HG03066 (cell line): ENCODE measurements around the gene CELF5.
"Not testable (repeated sequence)": the region's sequence is repeated elsewhere in the genome, so short reads cannot be mapped to it uniquely, and the experiment has no call there.

Source experiments
- ATAC-seq: cut with Tn5 transposase; IDR thresholded peaks from one replicate; pipeline ENCODE4 v1.9.1; 2021; ENCODE audit warnings: low read depth; ENCODE audit not compliant: unreplicated experiment

Gene CELF5

DNA sequence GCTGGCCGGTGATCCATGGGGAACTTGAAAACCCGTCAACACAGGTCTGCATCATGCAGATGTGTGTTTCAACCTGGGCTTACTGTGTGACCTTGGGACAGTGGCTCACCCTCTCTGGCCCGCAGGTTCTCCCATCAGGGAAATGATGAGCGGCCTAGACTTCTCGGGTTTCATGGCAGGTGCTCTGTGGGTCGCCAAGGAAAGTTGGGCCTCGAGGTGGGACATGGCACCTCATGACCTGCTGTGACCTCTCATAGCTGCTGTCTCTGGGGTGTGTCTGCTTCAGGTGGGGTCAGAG, 91.2 kb downstream of the CELF5 start:
- ATAC-seq: no peak

DNA sequence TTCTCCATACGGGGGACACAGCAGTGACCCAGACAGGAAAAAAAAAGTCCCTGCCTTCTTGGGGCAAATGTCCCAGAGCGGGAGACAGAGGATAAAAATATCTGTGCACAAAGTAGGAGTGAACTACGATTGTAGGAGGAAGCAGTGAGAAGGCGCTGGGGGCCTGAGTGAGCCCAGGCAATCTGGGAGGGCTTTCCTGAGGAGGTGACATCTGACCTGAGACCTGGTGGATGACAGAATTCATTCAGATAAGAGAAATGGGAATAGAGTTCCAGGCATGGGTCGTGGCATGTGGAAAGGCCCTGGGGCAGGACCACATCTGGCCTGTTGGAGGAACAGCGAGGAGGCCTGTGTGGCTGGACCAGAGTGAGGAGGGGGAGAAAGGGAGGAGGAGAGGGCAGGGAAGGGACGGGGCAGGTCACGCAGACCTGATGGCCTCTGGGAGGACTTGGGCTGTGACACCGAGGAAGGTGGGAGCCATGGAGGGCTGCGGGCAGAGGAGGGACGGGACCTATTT, 91.7 kb downstream of the CELF5 start:
- no peak for ATAC-seq

DNA sequence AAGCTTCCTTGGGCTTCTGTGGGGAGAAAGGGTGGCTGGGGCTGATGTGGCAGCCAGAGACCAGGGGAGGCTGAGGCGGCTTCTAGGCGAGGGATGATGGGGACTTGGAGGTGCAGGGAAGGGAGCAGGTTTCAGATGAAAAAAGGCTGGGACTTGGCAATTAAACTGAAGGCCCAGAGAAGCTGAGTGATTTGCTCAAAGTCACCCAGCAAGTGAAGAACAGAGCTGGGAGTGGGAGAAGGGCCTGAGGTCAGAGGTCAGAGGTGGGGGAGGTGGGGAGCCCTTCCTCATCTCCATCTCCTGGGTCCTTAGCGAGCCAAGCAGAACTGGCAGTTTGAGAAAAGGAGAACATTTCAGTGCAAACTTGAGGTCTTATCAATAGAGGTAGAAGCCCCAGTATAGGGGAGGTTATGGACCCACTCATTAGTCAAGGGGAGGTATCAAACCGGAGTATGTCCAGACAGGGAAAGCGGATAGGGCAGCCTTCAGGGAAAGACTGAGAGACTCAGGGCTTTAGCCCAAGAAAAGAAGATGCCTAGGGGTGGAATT, 92.3 kb downstream of the CELF5 start:
- no peak for ATAC-seq

DNA sequence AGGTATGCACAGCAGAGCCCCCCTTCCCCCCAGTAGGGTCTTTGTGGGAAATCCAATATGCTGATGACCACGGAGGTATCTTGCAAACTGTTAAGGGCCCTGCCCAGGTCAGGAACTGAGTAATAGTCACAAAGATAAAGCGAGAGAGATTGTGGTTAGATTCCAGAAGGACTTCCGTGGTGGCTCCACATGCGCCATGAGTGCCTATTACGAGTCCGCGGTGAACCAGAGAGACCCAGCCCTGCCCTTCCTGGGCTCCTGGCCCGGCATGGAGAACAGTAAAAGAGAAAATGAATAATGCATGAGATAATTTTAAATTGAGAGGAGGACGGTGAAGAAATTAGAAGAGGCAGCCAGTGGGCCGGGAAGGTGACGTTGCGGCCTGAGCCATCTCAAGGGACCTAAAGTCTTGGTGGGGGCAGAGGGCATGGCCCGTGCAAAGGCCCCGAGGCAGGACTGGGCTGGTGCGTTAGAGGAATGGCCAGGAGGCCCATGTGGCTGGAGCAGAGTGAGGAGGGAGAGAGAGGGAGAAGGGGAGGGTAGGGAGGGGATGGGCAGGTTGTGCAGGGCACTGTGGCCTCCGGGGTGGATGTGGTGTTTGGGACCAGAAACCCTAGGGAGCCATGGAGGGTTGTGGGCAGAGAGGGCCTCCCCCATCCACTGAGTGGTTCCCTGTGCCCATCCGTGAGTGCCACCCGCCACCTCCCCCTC, 95.3 kb downstream of the CELF5 start:
- no peak for ATAC-seq

- ATAC-seq: no peak
Observed at GRCh38 chr19:3320354-3320670, 95.9 kb downstream of the CELF5 start.

DNA sequence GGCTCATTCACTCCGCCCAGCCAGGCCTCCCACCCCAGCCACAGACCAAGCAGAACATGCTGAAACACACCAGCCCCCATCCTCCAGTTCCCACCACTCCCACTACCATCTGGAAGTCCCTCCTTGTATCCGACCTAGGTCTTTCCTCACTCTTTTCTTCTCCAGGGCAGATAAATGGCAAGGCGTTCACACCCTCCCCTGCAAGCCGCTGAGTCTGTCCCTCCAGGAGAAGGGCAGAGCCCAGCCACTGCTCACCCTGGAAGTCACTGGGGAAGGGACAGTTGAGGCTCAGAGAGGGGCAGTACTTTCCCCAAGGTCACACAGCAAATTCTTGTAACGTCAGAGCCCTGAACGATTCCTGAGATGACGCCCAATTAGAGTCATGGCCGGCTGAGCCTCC, 96.4 kb downstream of the CELF5 start:
- no peak for ATAC-seq

DNA sequence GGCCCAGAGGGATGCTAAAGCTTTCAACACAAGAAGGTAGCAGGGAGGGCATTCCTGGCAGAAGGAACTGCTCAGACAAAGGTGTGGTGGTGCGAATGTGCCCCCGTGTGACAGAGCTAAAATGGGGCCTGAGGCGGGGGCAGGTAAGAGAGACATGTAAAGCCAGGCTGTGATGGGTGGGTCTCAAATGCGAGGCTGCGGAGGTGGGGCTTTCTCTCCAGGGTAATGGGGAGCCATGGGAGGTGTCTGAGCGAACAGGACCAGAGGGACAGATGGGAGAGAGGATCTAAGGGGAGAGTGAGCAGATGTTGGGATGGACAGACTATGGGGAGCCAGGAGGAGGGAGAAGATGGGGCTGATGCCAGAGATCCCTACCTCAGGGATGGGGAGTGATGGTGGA, 97.2 kb downstream of the CELF5 start:
- no peak for ATAC-seq

DNA sequence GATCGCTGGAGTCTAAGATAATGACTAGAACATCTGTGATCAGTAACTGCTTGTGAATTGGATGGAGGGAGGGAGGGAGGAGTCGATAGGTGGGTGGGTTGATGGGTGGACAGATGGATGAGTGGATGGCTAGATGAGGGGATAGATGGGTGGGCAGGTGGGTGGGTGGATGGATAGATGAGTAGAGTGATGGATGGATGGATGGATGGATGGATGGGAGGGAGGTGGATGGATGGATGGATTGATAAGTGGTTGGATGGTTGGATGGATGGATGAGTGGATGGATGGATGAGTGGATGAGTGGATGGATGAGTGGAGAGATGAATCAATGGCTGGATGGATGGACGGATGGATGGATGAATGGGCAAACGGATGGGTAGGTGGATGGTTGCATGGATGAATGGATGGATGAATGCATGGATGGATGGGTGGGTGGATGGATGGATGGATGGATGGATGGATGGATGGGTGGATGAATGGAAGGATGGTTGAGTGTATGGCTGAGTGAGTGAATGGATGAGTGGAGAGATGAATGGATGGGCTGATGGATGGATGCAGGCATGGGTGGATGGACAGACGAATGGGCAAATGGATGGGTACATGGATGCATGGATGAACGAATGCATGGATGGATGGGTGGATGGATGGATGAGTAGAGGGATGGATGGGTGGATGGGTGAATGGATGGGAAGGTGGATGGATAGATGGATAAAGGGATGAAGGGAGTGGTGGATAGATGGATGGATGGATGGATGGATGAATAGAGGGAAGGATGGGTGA, 97.9 kb downstream of the CELF5 start:
- ATAC-seq: no peak

DNA sequence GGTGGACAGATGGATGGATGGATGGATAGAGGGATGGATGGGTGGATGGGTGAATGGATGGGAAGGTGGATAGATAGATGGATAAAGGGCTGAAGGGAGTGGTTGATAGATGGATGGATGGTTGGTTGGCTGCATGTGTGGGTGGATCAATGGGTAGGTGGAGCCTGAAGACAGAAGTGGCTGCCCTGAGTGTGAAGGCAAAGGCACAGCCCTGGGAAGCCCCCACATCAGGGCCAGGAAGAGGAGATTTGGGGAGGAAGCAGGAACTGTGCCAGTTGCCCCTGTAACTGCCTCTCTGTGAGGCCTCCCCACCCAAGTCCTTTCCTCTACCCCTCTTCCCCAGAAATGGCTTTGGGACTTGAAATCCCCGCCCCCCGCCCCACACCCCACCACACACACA, 98.6 kb downstream of the CELF5 start:
- ATAC-seq: no peak

DNA sequence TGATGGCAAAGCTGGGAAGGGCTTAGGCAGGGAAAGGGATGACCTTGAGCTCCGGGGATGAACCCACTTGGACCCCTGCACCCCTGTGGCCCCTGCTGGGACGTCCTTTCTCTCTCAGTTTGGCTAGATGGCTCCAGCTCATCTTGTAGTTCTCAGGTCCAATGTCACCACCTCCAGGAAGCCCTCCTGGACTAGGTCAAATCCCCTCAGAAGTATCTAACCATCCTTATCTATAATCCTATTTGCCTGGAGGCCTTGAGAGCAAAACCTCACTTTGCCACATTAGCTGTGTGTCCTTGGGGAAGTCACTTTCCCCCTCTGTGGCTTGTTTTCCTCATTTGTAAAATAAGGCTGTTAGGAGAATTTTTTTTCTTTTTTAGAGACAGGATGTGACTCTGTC, 99.2 kb downstream of the CELF5 start:
- no peak for ATAC-seq

DNA sequence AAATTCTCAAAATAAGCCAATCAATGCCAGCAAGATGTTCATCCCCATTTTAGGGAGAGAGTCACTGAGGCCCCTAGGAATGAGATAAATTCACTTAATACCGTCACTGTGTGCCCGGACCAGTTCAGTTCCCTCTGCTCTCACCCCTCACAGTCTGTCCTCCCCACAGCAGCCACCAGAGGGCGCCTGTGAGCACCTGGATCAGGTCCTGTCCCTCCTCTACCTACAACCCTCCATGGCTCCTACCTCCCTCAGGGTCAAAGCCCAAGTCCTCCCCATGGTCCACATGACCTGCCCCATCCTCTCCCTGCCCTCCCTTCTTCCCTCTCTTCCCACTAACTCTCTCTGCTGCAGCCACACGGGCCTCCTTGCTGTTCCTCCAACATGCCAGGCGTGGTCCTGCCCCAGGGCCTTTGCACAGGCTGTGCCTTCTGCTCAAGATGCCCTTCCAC, 100.0 kb downstream of the CELF5 start:
- ATAC-seq: no peak

DNA sequence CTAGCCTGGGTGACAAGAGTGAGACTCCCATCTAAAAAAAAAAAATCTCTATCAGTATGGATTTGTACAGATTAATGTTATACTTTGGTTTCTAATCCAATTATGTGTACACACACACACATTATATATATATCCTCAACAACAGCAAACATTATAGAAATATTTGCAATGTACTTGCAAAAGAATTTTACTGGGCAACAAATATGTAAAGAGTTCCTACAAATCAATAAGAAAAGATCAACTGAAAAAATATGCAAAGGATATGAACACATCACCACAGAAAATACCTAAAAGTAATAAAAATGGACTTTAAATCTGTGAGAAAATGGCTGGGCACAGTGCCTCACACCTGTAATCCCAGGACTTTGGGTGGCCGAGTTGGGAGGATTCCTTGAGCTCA, 101.0 kb downstream of the CELF5 start:
- no peak for ATAC-seq

DNA sequence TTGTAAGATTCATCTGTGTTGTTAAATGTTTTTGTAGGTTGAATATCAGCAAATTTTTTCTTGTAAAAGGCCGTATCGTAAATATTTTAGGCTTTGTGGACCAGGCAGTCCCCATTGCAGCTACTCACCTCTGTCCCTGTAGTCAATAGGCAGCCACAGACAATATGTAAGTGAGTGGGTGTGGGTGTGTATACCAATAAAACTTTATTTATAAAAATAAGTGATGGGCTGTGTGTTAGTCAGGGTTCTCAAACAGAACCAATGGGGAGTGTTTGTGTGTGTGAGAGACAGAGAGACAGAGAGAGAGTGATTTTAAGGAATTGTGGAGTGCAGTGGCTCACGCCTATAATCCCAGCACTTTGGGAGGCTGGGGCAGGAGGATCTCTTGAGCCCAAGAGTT, 104.3 kb downstream of the CELF5 start:
- ATAC-seq: no peak

- ATAC-seq: no peak
Observed at GRCh38 chr19:3330047-3330446, 105.6 kb downstream of the CELF5 start.

- ATAC-seq: not testable (repeated sequence)
Observed at GRCh38 chr19:3332232-3332631, 107.8 kb downstream of the CELF5 start.

DNA sequence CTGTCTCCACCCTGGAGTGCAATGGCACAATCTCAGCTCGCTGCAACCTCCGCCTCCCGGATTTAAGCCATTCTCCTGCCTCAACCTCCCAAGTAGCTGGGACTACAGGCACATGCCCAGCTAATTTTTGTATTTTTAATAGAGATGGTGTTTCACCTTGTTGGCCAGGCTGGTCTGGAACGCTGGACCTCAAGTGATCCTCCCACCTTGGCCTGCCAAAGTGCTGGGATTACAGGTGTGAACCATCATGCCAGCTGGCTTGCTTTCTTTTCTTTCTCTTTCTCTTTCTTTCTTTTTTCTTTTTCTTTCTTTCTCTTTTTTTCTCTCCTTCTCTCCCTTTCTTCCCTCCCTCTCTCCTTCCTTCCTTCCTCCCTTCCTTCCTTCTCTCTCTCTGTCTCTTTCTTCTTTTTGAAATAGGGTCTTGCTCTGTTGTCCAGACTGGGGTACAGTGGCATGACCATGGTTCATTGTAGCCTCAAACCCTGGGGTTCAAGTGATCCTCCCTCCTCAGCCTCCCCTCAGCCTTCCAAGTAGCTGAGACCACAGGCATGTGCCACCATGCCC, 108.6 kb downstream of the CELF5 start:
- no peak for ATAC-seq

DNA sequence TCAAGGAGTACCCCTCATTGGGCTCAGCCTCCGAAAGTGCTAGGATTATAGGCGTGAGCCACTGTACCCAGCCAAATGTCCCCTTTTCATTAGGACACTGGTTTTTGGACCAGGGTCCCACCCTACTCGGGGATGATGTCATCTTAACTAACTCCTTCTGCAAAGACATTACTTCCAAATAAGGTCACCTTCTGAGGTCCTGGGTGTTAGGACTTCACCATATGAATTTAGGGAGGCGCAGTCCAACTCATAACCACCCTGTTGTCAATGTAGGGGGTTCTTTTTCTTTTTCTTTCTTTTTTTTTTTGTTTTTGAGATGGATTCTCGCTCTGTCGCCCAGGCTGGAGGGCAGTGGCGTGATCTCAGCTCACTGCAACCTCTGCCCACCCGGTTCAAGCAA, 109.2 kb downstream of the CELF5 start:
- ATAC-seq: no peak

DNA sequence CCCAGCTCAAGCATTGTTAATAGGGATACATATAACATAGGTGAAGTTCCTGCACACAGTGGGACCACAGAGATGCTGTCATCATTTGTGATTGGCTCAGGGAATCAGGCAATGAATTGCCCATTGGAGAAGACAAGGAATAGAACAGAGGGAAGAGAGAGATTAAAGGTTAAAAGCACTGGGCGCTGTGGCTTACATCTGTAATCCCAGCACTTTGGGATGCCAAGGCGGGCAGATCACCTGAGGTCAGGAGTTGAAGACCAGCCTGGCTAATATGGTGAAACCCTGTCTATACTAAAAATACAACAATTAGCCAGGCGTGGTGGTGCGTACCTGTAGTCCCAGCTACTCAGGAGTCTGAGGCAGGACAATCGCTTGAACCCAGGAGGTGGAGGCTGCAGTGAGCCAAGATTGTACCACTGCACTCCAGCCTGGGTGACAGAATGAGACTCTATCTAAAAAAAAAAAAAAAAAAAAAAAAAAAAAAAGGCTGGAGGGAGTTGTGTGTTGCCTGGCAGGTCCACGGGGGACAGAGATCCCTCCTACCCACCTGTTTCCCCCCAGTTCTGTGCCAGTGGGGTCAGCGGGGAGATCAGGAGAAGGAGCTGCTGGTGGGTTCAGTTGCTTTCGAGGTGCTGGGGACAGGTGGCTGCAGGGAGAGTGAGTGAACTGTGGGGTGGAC, 110.4 kb downstream of the CELF5 start:
- ATAC-seq: not testable (repeated sequence)

- ATAC-seq: no peak
Observed at GRCh38 chr19:3335431-3336350, 111.2 kb downstream of the CELF5 start.

DNA sequence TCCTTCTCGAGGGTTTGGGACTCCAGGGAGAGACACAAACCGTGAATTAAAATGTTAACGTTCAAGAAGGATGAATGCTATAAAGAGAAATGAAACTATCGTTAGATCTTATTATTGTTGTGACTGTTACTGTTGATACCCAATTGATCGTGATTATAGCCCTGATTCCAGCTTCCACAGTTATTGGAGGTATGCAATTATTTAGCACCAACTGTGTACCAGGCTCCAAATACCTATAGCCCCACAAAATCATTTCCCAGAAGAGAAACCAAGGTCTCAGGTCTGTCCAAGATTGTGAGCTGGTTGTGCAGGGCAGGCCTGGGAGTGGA, 111.9 kb downstream of the CELF5 start:
- no peak for ATAC-seq
